Effector memory CD4-positive, alpha-beta T cell (primary cell): ENCODE measurements around the gene TBX10.
"Not testable (repeated sequence)": the region's sequence is repeated elsewhere in the genome, so short reads cannot be mapped to it uniquely, and the experiment has no call there.

Experiments used
- DNase-seq, 3 donors: peaks; one replicate each; pipeline ENCODE4 v3.0.0-alpha.2; 2020
- H3K27ac ChIP-seq: 2 replicates; pipeline ENCODE4 v1.7.0; 2013; ENCODE audit warnings: mild to moderate bottlenecking, low read length, moderate library complexity; ENCODE audit not compliant: insufficient read depth, poor library complexity, severe bottlenecking
- H3K27me3 ChIP-seq: replicated peaks from 2 replicates; pipeline ENCODE4 v1.7.0; 2013; ENCODE audit warnings: mild to moderate bottlenecking, low read length; ENCODE audit not compliant: insufficient read depth, control insufficient read depth, poor library complexity, severe bottlenecking
- H3K36me3 ChIP-seq: 2 replicates; pipeline ENCODE4 v1.7.0; 2013; ENCODE audit warnings: mild to moderate bottlenecking, low read length, moderate library complexity; ENCODE audit not compliant: control insufficient read depth, insufficient read depth
- H3K4me1 ChIP-seq: 2 replicates; pipeline ENCODE4 v1.7.0; 2013; ENCODE audit warnings: low read length, mild to moderate bottlenecking; ENCODE audit not compliant: control insufficient read depth, insufficient read depth, poor library complexity, severe bottlenecking
- H3K4me3 ChIP-seq: 2 replicates; pipeline ENCODE4 v1.7.0; 2013; ENCODE audit warnings: low read length, low read depth, mild to moderate bottlenecking; ENCODE audit not compliant: insufficient read depth, poor library complexity, severe bottlenecking
- H3K9me3 ChIP-seq: 2 replicates; pipeline ENCODE4 v1.7.0; 2013; ENCODE audit warnings: mild to moderate bottlenecking, low read length, moderate library complexity; ENCODE audit not compliant: control insufficient read depth

Gene TBX10

DNA sequence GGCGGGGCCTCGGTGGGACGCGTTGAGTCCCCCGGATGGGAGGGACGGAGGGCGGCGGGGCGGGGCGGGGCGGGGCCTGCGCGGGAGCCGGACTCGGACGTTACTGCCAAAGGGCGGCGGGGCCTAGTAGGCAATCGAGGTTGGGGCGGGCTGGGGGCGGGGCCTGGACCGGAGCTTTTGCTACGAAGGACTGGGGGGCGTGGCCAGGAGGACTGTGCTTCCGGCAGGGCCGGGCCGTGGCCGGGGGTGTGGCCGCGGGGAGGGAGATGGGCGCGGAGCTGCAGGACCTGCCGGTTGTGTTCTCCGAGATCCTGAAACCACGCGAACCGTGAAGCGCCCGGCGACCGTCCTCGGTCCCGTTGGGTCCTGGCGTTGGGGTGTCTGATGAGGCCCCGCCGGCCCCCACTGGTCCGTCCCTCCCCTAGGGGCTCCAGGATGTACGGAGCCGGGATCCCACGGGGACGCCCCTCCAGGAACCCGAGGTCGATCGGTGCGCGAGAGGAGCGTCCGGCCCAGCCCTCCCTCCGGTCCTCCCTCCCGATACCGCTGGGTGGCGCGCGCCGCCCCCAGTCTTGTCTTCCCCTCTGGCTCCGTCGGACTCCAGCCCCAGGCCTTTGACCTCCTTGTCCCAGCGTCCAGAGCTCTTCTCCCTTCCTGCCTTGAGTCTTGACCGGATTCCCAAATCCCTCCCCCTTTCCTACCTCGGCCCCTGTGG, 9.2 kb downstream of the TBX10 start:
- Histone ChIP-seq H3K4me3 (peak overlapping the region; percentile 63), H3K36me3 (no peaks in the 10 kb centered on the region), H3K27me3 (no peaks in the 10 kb centered on the region), H3K9me3 (no peaks in the 10 kb centered on the region), H3K4me1 (peaks cover 10% of the 10 kb centered on the region), H3K27ac (peak overlapping the region; percentile 77)
- DNase-seq: peak; percentile 89 to 94 (median 93)

- H3K4me3 ChIP-seq: peak within 1 kb of the TSS; percentile 63
- H3K27me3 ChIP-seq: no peaks in the 10 kb centered on the region
- peaks cover 10% of the 10 kb centered on the region for H3K4me1 ChIP-seq
- peak; percentile 71 to 80 (median 73) for DNase-seq
- no peaks in the 10 kb centered on the region for H3K36me3 ChIP-seq
- no peaks in the 10 kb centered on the region for H3K9me3 ChIP-seq
- H3K27ac ChIP-seq: peak within 1 kb of the TSS; percentile 77
Observed at GRCh38 chr11:67629386-67630227, 10.0 kb downstream of the TBX10 start, which contains the start of gene NUDT8. Gene NUDT8 (minus strand): TSS chr11:67629937. CDS start chr11:67629911, 26 bp downstream.

GRCh38 chr11:67628710-67629385, 10.7 kb downstream of the TBX10 start:
- Histone ChIP-seq H3K9me3 (no peaks in the 10 kb centered on the region), H3K4me1 (peaks cover 10% of the 10 kb centered on the region), H3K27ac (no peak overlapping the region), H3K4me3 (peak overlapping the region; percentile 59), H3K27me3 (no peaks in the 10 kb centered on the region), H3K36me3 (no peaks in the 10 kb centered on the region)
- no peak for DNase-seq

DNA sequence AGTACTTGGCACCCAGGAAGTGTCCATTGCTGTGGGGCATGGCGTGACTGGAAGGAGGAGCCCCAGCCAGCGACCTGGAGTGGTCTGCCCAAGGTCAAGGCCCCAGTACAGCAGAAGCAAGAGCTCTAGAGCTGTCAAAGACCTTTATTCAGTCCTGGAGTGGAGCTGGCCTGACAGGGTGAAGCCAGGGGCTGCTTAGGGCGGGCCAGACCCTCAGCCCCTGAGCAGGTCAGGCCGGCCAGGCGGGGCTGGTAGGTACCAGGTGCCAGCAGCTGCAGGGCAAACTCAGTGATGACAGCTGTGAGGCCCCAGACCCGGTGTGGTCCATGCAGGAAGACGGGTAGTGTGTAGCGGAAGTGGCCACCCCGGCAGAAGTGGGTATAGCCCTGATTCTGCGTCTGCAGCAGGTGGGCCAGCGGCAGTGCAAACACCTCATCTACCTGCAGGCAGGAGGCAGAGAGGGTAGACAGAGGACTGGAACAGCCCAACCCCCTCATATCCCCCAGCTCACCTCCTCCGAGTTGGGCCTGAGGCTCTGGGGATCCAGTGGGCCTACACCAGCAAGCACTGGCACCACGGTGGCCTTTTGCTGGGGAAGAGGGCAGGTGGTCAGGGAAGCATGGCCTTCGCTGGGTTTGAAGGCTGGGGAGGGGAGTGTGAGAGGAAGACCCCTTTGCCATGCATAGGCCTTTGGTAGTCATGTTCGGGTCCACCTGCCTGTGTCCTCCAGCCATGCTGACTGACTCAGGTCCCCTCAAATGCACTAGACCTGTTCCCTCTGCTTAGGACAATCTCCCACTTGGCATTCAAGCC, 11.5 kb downstream of the TBX10 start:
- H3K27me3 ChIP-seq: no peaks in the 10 kb centered on the region
- no peak for DNase-seq
- H3K36me3 ChIP-seq: no peaks in the 10 kb centered on the region
- H3K4me1 ChIP-seq: peaks cover 10% of the 10 kb centered on the region
- no peaks in the 10 kb centered on the region for H3K9me3 ChIP-seq
- no peak overlapping the region for H3K4me3 ChIP-seq
- no peak overlapping the region for H3K27ac ChIP-seq

- H3K27ac ChIP-seq: no peak overlapping the region
- no peaks in the 10 kb centered on the region for H3K27me3 ChIP-seq
- H3K4me3 ChIP-seq: no peak overlapping the region
- peaks cover 10% of the 10 kb centered on the region for H3K4me1 ChIP-seq
- H3K9me3 ChIP-seq: no peaks in the 10 kb centered on the region
- no peak for DNase-seq
- no peaks in the 10 kb centered on the region for H3K36me3 ChIP-seq
Observed at GRCh38 chr11:67627441-67627811, 12.1 kb downstream of the TBX10 start.

DNA sequence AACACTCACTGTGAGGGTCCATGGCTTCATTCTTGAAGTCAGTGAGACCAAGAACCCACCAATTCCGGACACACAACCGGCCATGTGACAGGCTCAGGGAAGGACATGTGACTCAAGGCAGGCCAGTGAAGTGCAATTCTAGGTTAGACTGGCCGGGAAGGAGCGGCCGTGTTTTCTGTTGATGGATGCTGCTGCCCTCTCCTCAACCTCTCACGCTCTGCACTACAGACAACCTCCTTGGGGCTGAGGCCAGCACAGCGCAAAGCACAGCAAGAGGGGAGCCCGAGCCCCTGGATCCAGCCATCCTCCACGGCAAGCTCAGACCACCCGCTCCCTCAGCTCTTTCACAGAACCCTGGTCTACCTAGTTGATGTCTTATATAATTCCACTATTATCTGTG, 12.6 kb downstream of the TBX10 start:
- Histone ChIP-seq H3K27ac (no peak overlapping the region), H3K4me1 (peaks cover 10% of the 10 kb centered on the region), H3K27me3 (no peaks in the 10 kb centered on the region), H3K36me3 (no peaks in the 10 kb centered on the region), H3K9me3 (no peaks in the 10 kb centered on the region), H3K4me3 (no peak overlapping the region)
- no peak for DNase-seq

DNA sequence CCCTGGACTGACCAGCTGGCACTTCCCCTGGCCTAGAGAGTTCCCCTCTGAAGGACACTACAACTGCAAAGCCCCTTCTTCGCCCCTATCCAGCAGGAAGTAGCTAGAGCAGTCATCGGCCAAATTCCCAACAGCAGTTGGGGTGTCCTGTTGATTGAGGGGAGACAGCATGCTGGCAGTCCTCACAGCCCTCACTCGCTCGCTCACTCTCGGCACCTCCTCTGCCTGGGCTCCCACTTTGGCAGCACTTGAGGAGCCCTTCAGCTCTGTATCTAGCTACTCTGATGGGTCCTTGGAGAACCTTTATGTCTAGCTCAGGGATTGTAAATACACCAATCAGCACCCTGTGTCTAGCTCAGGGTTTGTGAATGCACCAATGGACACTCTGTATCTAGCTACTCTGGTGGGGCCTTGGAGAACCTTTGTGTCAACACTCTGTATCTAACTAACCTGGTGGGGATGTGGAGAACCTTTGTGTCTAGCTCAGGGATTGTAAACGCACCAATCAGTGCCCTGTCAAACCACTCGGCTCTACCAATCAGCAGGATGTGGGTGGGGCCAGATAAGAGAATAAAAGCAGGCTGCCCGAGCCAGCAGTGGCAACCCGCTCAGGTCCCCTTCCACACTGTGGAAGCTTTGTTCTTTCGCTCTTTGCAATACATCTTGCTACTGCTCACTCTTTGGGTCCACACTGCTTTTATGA, 13.3 kb downstream of the TBX10 start:
- H3K27ac ChIP-seq, H3K9me3 ChIP-seq, DNase-seq, H3K4me3 ChIP-seq, H3K36me3 ChIP-seq, H3K27me3 ChIP-seq: not testable (repeated sequence)
- H3K4me1 ChIP-seq: peaks cover 10% of the 10 kb centered on the region

DNA sequence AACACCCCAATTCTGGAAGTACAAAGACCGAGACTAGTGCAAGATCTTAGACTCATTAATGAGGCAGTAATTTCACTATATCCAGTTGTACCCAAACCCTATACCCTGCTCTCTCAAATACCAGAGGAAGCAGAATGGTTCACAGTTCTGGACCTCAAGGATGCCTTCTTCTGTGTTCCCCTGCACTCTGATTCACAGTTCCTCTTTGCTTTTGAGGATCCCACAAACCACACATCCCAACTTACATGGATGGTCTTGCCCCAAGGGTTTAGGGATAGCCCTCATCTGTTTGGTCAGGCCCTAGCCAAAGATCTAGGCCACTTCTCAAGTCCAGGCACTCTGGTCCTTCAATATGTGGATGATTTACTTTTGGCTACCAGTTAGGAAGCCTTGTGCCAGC, 15.8 kb downstream of the TBX10 start:
- H3K4me3 ChIP-seq, H3K27me3 ChIP-seq, H3K9me3 ChIP-seq, H3K4me1 ChIP-seq, H3K27ac ChIP-seq, DNase-seq, H3K36me3 ChIP-seq: not testable (repeated sequence)

- H3K9me3 ChIP-seq, H3K27me3 ChIP-seq, H3K36me3 ChIP-seq, DNase-seq, H3K4me3 ChIP-seq, H3K27ac ChIP-seq, H3K4me1 ChIP-seq: not testable (repeated sequence)
Observed at GRCh38 chr11:67622905-67623304, 16.7 kb downstream of the TBX10 start.
